ENCODE data around the gene DLGAP1.

- TF ChIP-seq CTCF (IDR thresholded peaks at IDR 0.05; ENCODE audit: insufficient read depth, low read length) (no peak), POLR2AphosphoS5 (IDR thresholded peaks at IDR 0.05; ENCODE audit: low read depth) (no peak)
Measured at GRCh38 chr18:3529601-3530000, 925.5 kb downstream of the DLGAP1 start.

Measured in HL-60 (cell line).